SK-N-DZ (cell line): Measurements from ENCODE around the gene INSC.

Experiments used
- DNase-seq: peaks from one replicate; pipeline ENCODE4 v3.0.0-alpha.2; 2015; ENCODE audit warnings: low spot score

The INSC gene

DNA sequence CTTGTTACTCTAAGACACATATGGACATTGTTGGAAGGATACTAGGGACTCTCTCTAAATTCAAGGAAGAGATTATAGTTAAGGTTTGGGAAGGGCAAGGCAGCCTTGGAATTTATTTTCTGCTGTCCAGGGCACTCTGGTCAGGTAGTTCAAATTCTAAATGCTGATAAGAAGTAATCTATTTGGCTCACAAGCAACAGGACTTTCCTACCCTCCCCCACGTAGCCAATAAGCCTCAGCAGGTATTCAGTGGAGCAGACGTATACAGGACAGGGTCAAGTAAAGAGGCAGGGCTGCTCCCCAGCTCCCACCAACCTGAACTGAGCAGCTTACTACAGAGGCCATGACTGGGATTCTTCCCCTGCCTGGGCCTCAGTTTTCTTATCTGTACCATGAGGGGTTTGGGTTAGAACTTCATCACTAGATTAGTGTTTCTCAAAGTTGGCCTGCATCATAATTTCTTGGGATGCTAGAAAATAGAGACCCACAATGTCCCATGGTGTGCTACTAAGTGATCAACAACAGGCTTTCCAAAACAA, 6.1 kb upstream of the INSC start:
- no peak for DNase-seq

DNA sequence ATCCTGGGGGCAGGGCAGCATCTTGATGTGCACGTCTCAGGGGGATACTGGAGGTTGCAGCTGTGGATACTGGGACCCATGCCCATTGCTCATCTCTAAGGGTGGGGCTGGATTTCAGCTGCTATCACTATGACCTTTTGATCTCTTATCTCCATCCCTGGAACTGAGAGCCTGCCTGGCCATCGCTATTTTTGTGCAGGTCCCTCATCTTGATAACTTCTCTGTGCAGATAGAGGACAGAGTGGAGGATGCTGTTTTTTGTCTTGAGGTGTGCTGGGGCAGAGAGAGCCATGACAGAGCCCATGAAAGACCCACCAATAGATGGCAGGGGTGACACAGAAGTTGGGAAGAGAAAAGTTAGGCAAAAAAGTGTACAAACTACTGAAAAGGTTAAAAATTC, 5.1 kb upstream of the INSC start:
- no peak for DNase-seq

DNA sequence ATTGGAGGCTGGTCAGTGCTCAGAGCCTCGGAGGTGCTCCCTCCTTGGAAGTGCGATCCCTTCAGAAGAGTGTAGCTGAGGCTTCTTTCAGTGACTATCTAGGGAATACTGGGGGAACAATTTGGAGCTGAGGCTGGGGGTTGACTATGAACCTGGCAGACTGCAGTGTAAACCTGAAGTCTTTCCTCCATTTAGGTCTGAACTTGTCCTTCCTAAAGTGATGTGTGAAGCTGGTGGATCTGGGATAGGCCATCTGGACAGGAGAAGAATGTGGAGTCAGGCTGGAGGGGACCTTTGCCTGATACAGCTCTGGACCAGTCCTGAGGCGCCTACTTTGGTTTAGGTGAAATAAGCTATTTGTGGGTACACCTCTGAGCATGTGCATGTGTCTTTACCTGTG, 3.5 kb upstream of the INSC start:
- no peak for DNase-seq

DNA sequence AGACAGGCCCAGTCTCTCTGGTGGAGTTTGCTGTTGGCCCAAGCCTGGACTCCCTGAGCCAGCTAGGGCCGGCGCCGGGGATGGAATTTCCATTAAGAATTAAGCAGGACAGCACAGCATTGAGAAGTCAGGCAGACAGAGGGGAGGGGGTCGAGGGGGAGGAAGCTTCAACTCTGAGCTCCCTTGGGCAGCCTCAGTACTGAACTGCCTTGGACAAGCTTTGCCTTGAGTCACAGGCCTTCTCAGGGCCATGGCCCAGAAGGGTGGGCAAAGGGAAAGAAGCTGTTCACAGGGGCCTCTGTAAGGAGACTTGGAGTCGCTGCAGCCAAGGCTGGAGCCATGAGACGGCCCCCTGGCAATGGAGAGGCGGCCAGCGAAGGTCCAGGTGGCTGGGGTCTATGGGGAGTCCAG, 2.6 kb upstream of the INSC start:
- DNase-seq: no peak

DNA sequence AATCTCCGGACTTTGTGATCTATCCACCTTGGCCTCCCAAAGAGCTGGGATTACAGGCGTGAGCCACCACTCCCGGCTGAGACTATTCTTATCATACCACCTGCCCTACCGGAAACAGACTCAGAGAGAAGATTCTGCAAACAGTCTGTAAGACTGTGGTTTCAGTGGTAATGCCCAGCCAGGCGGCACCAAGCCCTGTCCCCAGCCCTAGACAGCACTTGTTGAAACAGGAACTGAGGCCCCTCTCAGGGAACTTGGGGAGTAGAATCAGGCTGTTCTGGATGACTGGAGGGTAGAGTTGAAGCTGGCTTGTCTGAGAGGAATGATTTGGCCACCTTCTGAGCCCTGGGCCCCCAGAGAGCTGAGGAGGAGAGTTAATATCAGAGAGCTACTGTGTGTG, 1.3 kb upstream of the INSC start:
- DNase-seq: no peak

DNA sequence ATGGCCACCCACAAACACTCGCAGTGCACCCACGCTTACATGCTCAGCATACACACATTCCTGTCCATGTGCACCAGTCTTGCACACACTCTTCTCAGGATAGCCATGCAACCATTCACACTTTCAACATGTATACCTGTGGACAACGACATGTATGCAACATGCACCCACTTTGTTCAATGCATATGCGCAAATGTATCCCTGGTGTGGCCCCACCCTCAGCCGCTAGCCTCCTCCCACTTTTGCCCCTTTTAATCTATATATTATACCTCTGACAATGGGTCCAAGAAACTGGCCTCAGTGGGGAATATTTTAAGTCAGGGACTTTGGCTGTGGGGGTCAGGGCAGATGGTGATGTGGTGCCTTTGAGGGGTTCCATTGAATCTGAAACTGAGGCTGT, 963 bp downstream of the INSC start:
- no peak for DNase-seq

DNA sequence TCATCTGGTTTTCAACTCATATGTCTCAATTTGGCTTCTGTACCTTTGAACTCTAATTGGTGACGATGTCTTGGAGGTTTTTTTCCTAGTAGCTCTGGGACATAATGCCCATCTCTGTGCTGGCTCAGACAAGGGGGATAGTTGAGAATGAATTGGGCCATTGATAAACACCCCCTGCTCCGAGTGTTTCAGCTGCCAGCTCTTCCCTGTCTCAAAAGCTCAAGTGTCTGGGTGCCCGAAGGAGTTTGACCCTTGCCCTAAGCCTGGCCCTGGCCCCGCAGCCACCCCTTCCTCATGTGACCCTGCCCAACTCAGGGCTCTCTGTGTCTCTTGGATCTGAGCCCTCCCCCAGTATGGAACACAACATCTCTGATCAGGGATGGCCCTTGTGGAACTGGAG, 3.0 kb downstream of the INSC start:
- DNase-seq: no peak

DNA sequence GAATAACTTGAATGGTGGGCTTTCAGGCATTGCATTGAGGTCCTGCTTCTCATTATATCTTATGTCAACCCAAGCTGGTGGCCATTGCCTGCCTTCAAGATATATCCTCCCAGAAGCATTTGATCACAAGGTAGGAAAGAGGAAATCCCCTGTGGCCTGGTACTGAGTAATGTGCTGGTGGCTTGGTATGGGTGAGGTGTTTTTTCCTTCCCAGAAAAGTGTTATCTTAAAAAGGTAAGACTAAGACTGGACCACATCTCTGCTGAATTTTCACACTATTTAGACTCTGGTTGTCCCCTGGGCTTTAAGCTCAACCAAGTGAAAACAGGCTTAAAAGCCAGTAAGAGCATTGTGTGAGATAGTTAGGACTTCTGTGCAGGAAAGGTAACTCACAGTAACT, 3.7 kb downstream of the INSC start:
- no peak for DNase-seq

DNA sequence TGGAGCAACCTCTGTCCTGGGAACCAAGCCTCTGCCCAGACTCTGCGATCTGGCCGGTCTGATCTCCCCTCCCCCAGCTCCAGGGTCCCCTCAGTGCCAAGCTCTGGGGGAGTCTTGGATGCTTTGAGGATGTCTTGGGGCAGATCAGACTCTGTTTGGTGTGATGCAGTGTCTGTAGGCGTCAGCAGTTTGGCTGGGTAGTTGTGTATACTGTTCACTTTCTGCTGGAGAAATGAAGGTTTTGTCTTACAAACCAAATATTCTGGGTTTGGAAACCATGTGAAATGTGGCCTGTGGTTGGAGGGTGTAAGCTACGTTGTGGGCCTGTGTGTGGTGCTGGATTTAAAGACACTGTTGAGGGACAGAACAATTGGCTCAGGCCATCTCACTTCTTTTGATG, 4.6 kb downstream of the INSC start:
- no peak for DNase-seq

DNA sequence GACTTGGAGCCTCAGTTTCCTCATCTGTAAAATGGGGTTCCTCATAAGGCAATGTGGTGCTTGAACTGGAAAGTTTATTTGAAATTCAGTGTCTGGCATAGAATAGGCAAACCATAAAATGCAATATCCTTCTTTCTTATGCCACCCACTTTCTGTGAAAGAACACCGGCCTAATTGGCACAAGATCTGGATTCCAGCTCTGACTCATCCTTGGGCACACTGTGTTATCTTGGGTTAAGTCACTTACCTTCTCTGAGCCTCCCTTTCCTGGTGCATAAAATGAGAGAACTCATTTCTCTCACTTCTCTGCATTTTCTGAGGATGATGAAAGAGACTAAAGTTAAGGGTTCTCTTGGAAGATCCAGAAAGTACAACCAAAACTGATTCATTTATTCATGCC, 5.1 kb downstream of the INSC start:
- DNase-seq: no peak

DNA sequence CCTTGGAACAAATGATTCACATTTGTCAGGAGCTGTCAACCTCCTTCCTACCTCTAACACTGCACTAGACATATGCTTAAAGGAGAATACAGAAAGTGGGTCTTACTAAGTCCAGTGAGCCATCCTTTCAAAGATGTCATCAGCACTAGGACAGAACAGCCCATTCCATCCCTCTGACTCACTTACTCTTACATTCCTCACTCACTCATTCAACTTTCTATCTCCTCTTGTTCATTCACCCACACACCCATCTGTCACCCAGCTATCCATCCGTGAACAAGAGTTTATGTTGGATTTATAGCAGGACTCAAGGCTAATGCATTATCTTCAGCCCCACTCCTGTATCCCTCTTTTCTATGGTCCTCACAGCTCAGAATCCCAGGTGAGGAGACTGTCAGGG, 9.1 kb downstream of the INSC start:
- no peak for DNase-seq

DNA sequence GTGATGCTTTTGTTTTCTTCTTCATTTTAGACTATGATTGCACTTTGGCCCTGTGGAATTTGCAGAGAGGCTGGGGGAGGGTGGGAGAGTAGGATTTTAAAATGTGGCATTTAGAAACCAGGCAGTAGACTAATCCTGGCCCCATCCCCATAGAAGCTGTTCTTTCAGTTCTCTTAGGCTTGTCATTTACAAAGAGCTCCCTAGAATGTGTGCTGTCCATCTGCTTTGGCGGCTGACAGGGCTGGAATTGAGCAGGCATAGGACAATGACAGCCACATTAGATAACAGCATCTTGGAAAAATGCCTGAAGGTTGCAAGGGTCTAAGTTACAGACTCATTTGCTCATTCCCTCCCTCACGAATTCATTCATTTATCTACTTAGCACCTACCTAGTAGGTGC, 9.8 kb downstream of the INSC start:
- DNase-seq: no peak

DNA sequence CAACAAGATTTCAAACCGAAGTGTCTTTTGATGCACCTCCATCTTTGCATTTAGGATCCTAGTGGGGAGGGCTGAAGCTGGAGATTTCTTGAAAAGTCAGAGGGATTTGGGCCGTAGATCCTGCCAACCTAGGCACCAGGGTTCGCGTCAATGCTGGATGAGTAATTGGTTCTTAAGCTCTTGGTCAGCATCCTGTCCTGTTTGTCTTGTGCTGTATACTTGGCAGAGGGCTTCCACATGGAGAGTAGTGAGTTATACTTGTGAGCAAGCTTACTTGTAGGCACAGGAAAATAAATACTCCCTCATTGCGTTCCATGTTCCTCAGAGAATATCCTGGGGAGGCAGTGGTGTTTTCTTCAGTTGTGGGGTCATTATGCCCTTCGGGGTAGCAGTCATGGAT, 12.6 kb downstream of the INSC start:
- DNase-seq: no peak

DNA sequence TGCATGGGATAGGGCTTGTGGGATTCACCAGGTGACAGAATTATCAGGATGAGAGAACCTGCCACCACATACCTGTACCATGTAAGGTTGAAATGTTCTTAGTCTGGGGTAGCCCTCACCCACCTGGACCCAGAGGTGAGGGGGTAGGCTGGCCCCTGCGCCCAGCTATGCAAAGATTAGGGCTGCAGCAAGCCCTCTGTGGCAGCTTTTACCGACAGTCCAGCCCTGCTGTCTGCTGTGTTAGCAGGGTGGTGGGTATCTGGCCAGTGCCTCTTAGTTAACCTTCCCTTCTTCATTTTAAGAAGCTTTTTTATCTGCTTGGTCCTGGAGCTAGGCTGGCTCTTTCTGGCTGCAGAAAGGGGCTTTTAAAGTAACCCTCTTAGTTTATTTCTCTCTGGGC, 13.9 kb downstream of the INSC start:
- no peak for DNase-seq

DNA sequence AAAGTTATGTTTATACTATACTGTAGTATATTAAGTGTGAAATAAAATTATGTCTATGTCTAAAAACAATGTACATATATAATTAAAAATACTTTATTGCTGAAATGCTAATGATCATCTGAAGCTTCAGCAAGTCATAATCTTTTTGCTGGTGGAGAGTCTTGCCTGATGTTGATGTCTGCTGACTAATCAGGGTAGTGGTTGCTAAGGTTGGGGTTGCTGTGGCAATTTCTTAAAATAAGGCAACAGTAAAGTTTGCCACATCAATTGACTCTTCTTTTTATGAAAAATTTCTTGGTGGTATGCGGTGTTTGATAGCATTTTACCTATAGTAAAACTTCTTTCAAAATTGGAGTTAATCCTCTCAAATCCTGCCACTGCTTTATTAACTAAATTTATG, 21.4 kb downstream of the INSC start:
- DNase-seq: no peak

DNA sequence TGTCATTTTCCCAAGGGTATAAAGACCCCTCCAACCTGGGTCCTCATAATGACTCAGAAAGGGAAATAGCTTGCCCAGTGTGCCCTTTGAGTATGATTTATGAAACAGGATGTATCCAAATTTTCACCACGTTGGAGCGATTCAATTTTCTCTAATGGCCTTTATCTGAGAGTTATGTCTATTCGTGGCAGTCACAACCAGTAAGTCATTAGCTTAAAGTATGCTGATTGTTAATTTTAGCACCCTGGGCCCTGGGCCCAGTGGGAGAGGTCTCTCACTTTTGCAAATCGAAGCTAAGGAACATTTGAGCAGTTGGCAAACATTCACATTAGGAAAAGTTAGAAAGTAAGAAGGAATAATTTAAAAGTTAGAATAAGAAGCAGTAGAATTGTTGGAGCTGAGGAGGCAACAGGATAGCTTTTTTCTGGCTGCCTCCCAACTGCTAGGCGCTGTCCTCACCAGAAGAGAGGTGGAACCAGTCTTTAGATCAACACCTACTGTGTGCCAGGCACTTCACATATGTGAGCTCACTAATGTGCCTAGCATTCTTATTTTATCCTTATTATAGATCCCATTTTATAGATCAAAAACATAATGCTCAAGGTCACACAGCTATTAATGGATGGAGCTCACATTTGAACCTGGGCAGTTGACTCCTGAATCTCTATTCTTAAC, 24.5 kb downstream of the INSC start:
- DNase-seq: no peak

DNA sequence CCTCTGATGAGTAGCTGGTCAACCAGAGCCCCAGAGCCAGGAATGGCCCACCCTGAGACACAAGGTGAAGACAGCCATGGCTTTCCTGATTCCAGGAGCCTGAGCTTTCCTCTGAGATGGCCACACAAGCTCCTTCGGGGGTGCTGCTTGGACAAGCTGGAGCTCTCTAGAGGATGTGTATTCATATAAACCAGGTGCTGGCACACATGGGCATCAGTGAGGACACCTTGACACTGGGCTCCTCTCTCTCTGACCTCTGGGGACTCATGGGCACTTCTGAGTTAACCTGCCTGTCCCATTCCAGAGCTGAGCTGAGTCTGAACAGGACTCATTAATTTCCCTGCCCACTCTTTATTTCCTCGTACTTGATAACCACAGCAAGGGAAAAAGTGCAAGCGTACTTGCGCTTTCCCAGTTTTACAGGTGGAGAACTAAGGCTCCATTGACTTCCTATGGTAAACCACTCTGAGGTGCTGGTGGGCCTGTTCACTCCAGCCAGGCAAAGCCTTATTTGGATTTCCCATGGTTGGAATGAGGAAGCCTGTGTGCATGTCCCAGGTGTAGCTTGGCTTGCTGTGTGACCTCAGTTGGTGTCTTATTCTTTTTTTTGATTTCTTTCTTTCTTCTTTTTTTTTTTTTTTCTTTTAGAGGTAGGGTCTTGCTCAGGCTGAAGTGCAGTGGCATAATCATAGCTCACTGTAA, 25.4 kb downstream of the INSC start:
- DNase-seq: no peak

DNA sequence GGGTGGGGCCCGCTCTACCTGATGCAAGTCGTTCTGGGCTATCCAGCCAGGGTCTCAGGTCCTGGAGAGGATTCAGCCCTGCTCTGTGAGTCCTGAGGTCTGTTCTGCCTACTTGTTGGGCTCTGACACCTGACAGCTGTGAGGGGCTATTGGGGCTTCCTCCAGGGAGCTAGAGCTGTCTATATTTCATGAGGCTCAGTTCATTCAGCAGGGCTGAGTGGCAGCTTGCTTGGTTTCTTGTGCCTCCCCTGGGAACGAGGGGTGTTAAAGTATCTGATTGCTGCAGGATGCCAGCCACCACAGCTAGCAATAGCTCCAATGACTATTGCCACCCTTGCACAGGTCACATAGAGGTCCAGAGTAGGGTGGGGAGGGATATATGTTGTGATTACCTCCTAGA, 26.7 kb downstream of the INSC start:
- no peak for DNase-seq

DNA sequence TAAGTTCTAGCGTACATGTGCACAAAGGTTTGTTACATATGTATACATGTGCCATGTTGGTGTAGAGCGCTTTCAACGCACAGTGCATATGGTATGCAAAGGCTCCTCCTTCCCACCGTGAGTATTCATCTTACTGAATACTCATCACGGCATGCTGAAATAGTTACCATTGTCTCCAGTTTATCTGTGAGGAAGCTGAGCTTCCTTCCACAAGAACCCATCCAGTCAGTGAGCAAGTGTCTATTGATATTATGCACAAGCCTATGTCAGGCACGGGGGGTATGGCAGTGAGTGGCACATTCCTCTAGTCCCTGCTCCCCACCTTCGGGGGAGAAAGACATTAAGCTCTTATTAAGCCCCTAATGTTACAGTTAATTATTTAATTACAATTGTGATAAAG, 28.1 kb downstream of the INSC start:
- no peak for DNase-seq

DNA sequence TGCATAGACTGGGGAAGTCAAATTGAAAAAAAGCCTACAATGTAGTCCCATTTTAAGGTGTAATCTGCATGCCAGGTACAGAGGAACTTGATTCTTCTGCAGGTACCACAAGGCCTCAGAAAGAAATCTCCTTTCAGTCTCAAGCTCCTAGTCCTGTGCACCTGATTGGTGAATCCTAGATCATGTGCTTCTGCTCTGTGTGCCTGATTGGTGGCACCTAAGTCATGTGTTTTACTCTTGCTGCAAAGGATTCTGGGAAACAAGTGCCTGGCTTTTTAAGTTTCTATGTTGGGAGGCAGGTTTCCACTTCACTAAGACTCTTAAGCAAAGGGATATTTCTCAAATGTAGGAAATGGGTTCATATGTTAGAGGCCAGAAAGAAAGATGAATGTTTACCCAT, 29.1 kb downstream of the INSC start:
- no peak for DNase-seq

DNA sequence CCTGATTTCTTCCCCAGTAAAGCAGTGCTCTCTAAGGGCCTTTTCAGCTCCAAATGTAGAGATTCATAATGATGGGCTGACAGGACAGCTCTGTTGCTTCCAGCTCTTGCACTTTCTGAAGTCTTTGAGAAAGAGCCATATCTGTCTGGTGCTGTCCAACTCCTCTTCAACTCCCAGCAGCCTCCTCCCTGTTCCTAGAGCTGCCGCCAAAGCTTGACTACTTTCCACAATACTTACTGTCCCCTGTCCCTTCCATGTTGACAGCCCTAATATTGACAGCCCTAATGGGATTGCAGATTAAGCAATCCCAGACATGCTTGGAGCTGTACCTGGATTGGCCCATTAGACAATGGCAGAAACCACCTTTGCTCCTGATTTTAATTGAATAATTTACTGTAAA, 29.6 kb downstream of the INSC start:
- no peak for DNase-seq

DNA sequence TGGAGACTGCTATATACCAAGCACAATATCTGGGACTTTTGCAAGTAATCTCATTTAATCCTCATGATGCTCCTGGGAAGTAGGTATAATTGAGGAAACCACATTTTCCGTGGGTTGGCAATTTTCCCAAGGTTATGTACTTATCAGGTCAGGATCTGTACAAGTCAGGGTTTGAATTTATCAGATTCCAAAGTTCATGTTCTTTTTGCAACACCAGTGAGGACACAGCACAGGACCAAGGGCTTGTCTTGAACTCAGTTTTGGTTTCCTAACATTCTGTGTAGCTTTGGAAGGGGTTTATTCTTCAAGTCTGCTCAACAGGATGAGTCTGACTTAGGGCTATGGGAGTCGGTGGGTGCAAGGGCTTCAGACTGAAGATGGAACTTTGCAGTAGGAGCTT, 30.4 kb downstream of the INSC start:
- DNase-seq: no peak

DNA sequence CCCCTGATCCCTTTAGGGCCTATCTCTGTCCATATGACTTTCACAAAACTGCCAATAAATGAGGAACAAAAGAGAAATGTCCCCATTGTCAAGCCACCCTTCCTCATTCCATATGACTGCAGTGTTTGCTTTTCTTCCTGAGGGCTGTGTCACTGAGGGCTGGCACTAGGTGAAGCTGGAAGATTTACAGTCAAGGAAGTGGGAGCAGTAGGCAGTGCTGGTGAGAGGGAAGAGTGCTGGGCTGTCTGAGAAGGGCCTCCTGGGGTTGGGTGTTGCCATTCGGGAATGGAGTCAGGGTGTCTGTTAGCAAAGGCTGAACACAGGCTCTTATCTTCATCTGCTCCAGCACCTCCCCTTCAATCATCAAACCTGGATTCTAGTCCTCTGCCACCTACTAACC, 30.9 kb downstream of the INSC start:
- no peak for DNase-seq
